ENCODE data around the gene GMCL2. TPM values are rescaled to one million over a fixed set of nuclear protein-coding genes. Genes with fewer than 3 reads are reported as not detected.

Gene GMCL2
- total and polyA plus RNA-seq, 8 donors: 0.06 TPM; not detected in 7

GRCh38 chr5:178213748-178214151 is 26.6 kb upstream of the GMCL2 start:
- ATAC-seq (no peak), DNase-seq (no peak)
- no peak overlapping the region for H3K27ac ChIP-seq
- intact Hi-C loops (cut with DNase I): no loop called here
- H3K9me3 ChIP-seq: no peaks in the 10 kb centered on the region
- peaks cover 0 to 96% of the 10 kb centered on the region in 2 donors for H3K36me3 ChIP-seq
- TF ChIP-seq CTCF (IDR thresholded peaks at IDR 0.05): no peak
- no peaks in the 10 kb centered on the region for H3K27me3 ChIP-seq
- peaks cover 0 to 38% of the 10 kb centered on the region in 2 donors for H3K4me1 ChIP-seq
- no peak overlapping the region for H3K4me3 ChIP-seq

- H3K36me3 ChIP-seq: peaks cover 0 to 97% of the 10 kb centered on the region in 2 donors
- ATAC-seq: no peak
- no peak overlapping the region for H3K27ac ChIP-seq
Observed at GRCh38 chr5:178213003-178213461, 25.9 kb upstream of the GMCL2 start.

GRCh38 chr5:178212241-178213002 is 25.3 kb upstream of the GMCL2 start:
- H3K36me3 ChIP-seq: peaks cover 0 to 100% of the 10 kb centered on the region in 2 donors
- H3K4me3 ChIP-seq: no peak overlapping the region
- TF ChIP-seq CTCF (IDR thresholded peaks at IDR 0.05): no peak
- H3K4me1 ChIP-seq: peaks cover 8 to 51% of the 10 kb centered on the region in 2 donors
- H3K27ac ChIP-seq: no peak overlapping the region
- H3K9me3 ChIP-seq: no peaks in the 10 kb centered on the region
- intact Hi-C loops (cut with DNase I): no loop called here
- DNase-seq (peak in 1 of 4 donors; percentile 13), ATAC-seq (no peak)
- no peaks in the 10 kb centered on the region for H3K27me3 ChIP-seq

More at GRCh38 chr5:178213003-178213461, 25.9 kb upstream of the GMCL2 start:
- intact Hi-C loops (cut with DNase I): no loop called here
- Histone ChIP-seq H3K9me3 (no peaks in the 10 kb centered on the region), H3K4me1 (peaks cover 4 to 45% of the 10 kb centered on the region in 2 donors), H3K4me3 (no peak overlapping the region), H3K27me3 (no peaks in the 10 kb centered on the region)
- TF ChIP-seq CTCF (IDR thresholded peaks at IDR 0.05): no peak
- DNase-seq: peak in 1 of 4 donors; percentile 33

- Histone ChIP-seq H3K4me3 (no peak overlapping the region), H3K27me3 (no peaks in the 10 kb centered on the region), H3K36me3 (peaks cover 0 to 100% of the 10 kb centered on the region in 2 donors), H3K27ac (no peak overlapping the region), H3K4me1 (peaks cover 16 to 54% of the 10 kb centered on the region in 2 donors), H3K9me3 (no peaks in the 10 kb centered on the region)
- DNase-seq (peak in 1 of 4 donors; percentile 37), ATAC-seq (no peak)
- intact Hi-C loops (cut with DNase I): no loop called here
- no peak for TF ChIP-seq CTCF (IDR thresholded peaks at IDR 0.05)
Observed at GRCh38 chr5:178211095-178212048, 24.2 kb upstream of the GMCL2 start.
